Measurements from ENCODE around the gene PLEK. TPM values are rescaled to one million over a fixed set of nuclear protein-coding genes. Genes with fewer than 3 reads are reported as not detected.
A peak's percentile ranks its signal among the peaks of the same experiment; 100 is the strongest.

The PLEK gene
- total and polyA plus RNA-seq, 2 donors (not counting 1 experiment from before 2014, with no cell fraction given): 39.9 to 78.3 TPM

- Histone ChIP-seq H2AFZ (ENCODE audit: insufficient read depth, low read depth, low read length, poor library complexity, severe bottlenecking) (no peak overlapping the region), H3K9ac (ENCODE audit: low read length) (peak overlapping the region; percentile 60), H3K4me2 (replicated peaks; ENCODE audit: low read depth, low read length, poor library complexity, severe bottlenecking) (peak overlapping the region; percentile 77), H3K4me1 (ENCODE audit: control insufficient read depth in 2 of 2, insufficient read depth in 2 of 2, low read length in 2 of 2) (peaks cover 66 to 73% of the 10 kb centered on the region in 2 donors), H3K36me3 (replicated peaks in 1 of 2; ENCODE audit: control extremely low read depth in 1 of 2, control insufficient read depth in 1 of 2, extremely low read depth in 1 of 2, insufficient read depth in 2 of 2, low read length in 1 of 2) (no peaks in the 10 kb centered on the region), H3K9me3 (ENCODE audit: control extremely low read depth in 1 of 3, control insufficient read depth in 2 of 3, insufficient read depth in 1 of 3, low read length in 2 of 3) (peaks cover 0 to 1% (median 0%) of the 10 kb centered on the region in 3 donors), H4K20me1 (ENCODE audit: control insufficient read depth, insufficient read depth, low read length, poor library complexity, severe bottlenecking) (no peaks in the 10 kb centered on the region), H3K27ac (ENCODE audit: low read length in 2 of 2) (peak overlapping the region; percentile 83 to 87), H3K27me3 (replicated peaks in 1 of 4; ENCODE audit: control extremely low read depth in 1 of 4, control insufficient read depth in 3 of 4, insufficient read depth in 4 of 4, low read length in 3 of 4) (no peaks in the 10 kb centered on the region), H3K79me2 (ENCODE audit: control insufficient read depth, insufficient read depth, low read length) (no peaks in the 10 kb centered on the region), H3K4me3 (ENCODE audit: control extremely low read depth in 1 of 5, extremely low read depth in 1 of 5, insufficient read depth in 1 of 5, low read depth in 2 of 5, low read length in 4 of 5) (peak overlapping the region; percentile 24 to 60 (median 45))
- peaks cover 92% of the 10 kb centered on the region for H3K4me1 Mint-ChIP-seq
- no peaks in the 10 kb centered on the region for H3K27me3 Mint-ChIP-seq
- TF ChIP-seq EZH2 (IDR thresholded peaks at IDR 0.05; ENCODE audit: borderline replicate concordance, insufficient read depth, low read depth, low read length, poor library complexity, severe bottlenecking): no peak
- TF ChIP-seq CTCF (IDR thresholded peaks at IDR 0.05): no peak
- ChIA-PET POLR2A (interaction anchor here (0.7 to 1.1 kb wide), 2 partner anchors 12 to 28 kb away, joined by 6 to 7 read pairs; no protein-coding TSS in a partner anchor), CTCF (interaction anchor here (0.7 to 2.5 kb wide), 10 partner anchors 9 to 290 kb away, joined by 3 to 16 read pairs (median 3); no protein-coding TSS in a partner anchor)
- DNase-seq (no peak), ATAC-seq (ENCODE audit: low read depth) (no peak)
- peaks cover 7% of the 10 kb centered on the region for H3K9me3 Mint-ChIP-seq (ENCODE audit: insufficient read depth)
- intact Hi-C loops (cut with micrococcal nuclease): no loop called here
- peak overlapping the region; percentile 78 for H3K4me3 Mint-ChIP-seq
- WGBS (ENCODE audit: insufficient coverage): 83% methylated on average over 3 of the region's 4 CpGs
- peak overlapping the region; percentile 83 for H3K27ac Mint-ChIP-seq
These were observed 47.2 kb downstream of the PLEK start for GRCh38 chr2:68412127-68412819.

GRCh38 chr2:68413466-68413865, 48.4 kb downstream of the PLEK start:
- H3K79me2 ChIP-seq (ENCODE audit: control insufficient read depth, insufficient read depth, low read length): no peaks in the 10 kb centered on the region
- Mint-ChIP-seq H3K27me3 (no peaks in the 10 kb centered on the region), H3K4me1 (peaks cover 96% of the 10 kb centered on the region), H3K9me3 (ENCODE audit: insufficient read depth) (no peaks in the 10 kb centered on the region), H3K27ac (peak overlapping the region; percentile 54), H3K4me3 (peak overlapping the region; percentile 10)
- no peak overlapping the region for H3K9ac ChIP-seq (ENCODE audit: low read length)
- ATAC-seq (ENCODE audit: low read depth): no peak
- no peak overlapping the region for H3K4me3 ChIP-seq (ENCODE audit: control extremely low read depth in 1 of 5, extremely low read depth in 1 of 5, insufficient read depth in 1 of 5, low read depth in 2 of 5, low read length in 4 of 5)
- H3K4me2 ChIP-seq (replicated peaks; ENCODE audit: low read depth, low read length, poor library complexity, severe bottlenecking): peak overlapping the region; percentile 77
- no peaks in the 10 kb centered on the region for H3K36me3 ChIP-seq (replicated peaks in 1 of 2; ENCODE audit: control extremely low read depth in 1 of 2, control insufficient read depth in 1 of 2, extremely low read depth in 1 of 2, insufficient read depth in 2 of 2, low read length in 1 of 2)
- intact Hi-C loops (cut with micrococcal nuclease): no loop called here
- no peak for DNase-seq
- ChIA-PET POLR2A (no interaction called here), CTCF (interaction anchor here (0.6 to 1.5 kb wide), 4 partner anchors 10 to 108 kb away, joined by 3 to 6 read pairs (median 3); no protein-coding TSS in a partner anchor)
- TF ChIP-seq CTCF (IDR thresholded peaks at IDR 0.05) (no peak), EZH2 (IDR thresholded peaks at IDR 0.05; ENCODE audit: borderline replicate concordance, insufficient read depth, low read depth, low read length, poor library complexity, severe bottlenecking) (no peak)
- H3K9me3 ChIP-seq (ENCODE audit: control extremely low read depth in 1 of 3, control insufficient read depth in 2 of 3, insufficient read depth in 1 of 3, low read length in 2 of 3): no peaks in the 10 kb centered on the region
- peak overlapping the region; percentile 6 for H2AFZ ChIP-seq (ENCODE audit: insufficient read depth, low read depth, low read length, poor library complexity, severe bottlenecking)
- H3K27me3 ChIP-seq (replicated peaks in 1 of 4; ENCODE audit: control extremely low read depth in 1 of 4, control insufficient read depth in 3 of 4, insufficient read depth in 4 of 4, low read length in 3 of 4): no peaks in the 10 kb centered on the region
- peak overlapping the region; percentile 83 to 87 for H3K27ac ChIP-seq (ENCODE audit: low read length in 2 of 2)
- 97% methylated on average over 2 of the region's 2 CpGs for WGBS (ENCODE audit: insufficient coverage)
- H3K4me1 ChIP-seq (ENCODE audit: control insufficient read depth in 2 of 2, insufficient read depth in 2 of 2, low read length in 2 of 2): peaks cover 78 to 85% of the 10 kb centered on the region in 2 donors
- H4K20me1 ChIP-seq (ENCODE audit: control insufficient read depth, insufficient read depth, low read length, poor library complexity, severe bottlenecking): no peaks in the 10 kb centered on the region
